SKM-1 (cell line): Measurements from ENCODE around the gene CD38.
"Not testable (repeated sequence)": the region's sequence is repeated elsewhere in the genome, so short reads cannot be mapped to it uniquely, and the experiment has no call there.

Experiments used
- DNase-seq: peaks from one replicate; lab custom pipeline; 2025; ENCODE audit not compliant: unreplicated experiment; lab: John Stamatoyannopoulos, UW

CD38 gene

DNA sequence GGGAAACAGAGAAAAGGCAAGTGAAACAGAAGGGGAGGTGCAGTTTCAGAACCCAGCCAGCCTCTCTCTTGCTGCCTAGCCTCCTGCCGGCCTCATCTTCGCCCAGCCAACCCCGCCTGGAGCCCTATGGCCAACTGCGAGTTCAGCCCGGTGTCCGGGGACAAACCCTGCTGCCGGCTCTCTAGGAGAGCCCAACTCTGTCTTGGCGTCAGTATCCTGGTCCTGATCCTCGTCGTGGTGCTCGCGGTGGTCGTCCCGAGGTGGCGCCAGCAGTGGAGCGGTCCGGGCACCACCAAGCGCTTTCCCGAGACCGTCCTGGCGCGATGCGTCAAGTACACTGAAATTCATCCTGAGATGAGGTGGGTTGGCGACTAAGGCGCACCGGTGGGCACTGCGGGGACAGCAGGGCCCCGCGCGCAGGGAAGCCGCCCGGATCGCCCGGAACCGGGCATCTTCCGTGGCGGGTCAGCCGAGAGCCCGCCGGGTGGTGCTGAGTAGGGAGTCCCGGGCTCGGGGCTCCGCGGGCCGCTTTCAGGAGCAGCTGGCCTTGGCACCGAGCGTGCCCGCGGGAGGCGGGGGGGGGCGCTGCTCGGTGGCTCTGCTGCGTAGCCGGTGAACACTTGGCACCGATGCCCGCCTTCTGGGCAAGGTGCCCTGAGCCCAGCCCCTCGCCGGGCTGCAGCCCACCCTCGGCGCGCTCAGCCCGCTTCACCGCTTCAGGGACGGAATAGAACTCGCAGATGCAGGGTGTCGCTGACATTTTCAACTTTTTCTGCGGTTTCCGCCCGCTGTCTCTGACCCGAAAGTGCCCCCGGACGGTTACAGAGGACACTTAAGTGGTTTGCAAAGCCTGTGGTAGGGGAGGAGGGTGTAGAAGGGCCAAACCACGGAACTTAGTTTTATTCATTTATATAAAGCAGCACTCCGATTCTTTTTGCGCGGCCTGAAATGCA is at the start of gene CD38:
CD38 (plus strand) TSS at position 40 of the 953 bp plus-strand sequence; CDS start at position 127, 87 bp downstream.
- peak; percentile 64 for DNase-seq

- peak; percentile 42 for DNase-seq
These were observed 48.1 kb upstream of the CD38 start for GRCh38 chr4:15729910-15730533.

DNA sequence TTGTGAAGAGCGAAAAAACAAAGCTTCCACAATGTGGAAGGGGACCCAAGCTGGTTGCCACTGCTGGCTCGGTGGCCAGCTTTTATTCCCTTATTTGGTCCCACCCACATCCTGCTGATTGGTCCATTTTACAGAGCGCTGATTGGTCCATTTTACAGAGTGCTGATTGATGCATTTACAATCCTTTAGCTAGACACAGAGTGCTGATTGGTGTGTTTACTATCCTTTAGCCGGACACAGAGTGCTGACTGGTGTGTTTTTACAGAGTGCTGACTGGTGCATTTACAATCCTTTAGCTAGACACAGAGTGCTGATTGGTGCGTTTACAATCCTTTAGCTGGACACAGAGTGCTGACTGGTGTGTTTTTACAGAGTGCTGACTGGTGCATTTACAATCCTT is 45.1 kb upstream of the CD38 start:
- DNase-seq = not testable (repeated sequence)

- no peak for DNase-seq
These were observed 42.6 kb upstream of the CD38 start for GRCh38 chr4:15735536-15735935.

DNA sequence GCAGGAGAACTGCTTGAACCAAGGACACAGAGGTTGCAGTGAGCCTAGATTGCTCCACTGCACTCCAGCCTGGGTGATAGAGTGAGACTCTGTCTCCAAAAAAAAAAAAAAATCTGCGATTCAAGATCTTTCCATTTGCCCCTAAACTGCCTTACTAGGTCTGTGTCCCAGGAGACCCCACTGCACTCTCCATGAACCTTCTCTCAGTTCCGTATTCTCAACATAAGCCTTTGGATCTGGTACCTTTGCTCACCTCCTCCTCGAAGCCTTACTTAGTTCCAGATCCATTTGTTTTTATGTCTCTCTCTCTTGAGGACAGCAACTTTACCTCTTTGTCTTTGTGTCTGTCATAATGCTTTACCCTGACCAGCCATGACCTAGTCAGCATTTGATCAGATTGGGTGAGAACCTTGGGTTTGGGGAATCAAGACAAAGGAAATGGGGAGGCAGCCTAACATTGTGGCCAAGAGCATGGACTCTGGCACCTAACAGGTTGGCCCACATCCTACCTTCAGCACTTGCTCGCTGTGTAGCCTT is 41.5 kb upstream of the CD38 start:
- no peak for DNase-seq

DNA sequence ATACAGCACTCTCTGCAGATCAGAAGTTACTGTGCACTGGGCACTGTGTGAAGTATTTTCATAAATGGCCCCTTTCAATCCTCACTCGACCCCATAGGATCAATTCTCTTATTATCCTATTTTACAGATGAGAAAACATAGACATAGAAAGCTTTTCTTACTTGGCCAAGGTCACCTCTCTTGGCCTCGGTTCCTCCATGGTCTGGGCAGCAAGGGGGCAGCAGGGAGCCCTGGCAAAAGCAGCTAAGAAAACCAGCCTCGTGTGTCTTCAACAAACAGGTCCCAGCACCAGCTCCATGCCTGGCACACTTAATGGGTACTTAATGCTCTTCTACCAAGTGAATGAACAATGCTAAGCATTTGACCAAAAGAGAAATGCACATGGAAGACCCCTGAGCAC is 40.9 kb upstream of the CD38 start:
- no peak for DNase-seq

GRCh38 chr4:15738877-15739276 is 39.3 kb upstream of the CD38 start:
- DNase-seq = no peak

DNA sequence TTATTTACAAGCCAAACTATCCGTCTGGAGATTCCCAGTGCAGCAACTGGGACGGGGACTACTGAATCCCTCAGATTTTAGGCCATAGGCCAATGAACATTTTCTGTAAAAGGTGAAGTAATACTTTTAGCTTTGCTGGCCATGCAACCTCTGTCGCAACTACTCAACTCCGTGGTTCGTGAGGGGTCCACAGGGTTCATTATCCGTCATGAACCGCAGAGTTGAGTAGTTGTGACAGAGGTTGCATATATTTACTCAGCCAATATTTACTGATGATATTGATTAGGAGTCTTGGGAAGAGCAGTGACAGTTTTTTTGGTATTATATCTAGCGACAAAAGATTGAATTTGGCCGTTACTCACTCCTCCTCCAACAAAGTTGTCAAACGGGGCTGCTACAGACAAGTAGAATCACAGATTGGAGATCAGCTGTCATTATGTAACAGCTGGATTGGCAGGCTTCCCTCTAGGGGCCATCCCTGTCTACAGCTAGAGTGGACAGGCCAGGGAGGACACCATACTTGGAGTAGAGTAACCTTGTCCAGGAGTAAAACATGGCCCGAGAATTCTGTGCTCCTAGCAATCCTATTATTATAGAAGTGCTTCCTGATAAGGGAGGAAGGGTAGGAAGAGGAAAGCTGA is 37.2 kb upstream of the CD38 start:
- no peak for DNase-seq

DNA sequence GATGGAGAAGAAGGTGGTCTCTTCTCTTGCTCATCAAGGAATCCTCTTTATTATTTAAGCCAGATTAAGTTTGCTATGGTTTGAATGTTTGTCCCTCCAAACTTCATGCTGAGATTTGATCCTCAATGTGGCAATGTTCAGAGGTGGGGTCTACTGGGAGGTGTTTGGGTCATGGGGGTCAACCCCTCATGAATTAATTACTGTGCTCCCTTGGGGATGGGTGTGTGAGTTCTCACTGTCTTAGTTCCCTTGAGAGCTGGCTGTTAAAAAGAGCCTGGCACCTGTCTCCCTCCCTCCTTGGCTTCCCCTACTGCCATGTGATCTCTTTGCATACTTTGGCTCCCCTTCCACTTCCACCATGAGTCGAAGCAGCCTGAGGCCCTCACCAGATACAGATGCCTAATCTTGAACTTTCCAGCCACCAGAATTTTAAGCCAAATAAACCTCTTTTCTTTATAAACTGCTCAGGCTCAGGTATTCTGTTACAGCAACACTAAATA is 36.0 kb upstream of the CD38 start:
- no peak for DNase-seq

GRCh38 chr4:15742637-15743036 is 35.5 kb upstream of the CD38 start:
- DNase-seq = no peak

DNA sequence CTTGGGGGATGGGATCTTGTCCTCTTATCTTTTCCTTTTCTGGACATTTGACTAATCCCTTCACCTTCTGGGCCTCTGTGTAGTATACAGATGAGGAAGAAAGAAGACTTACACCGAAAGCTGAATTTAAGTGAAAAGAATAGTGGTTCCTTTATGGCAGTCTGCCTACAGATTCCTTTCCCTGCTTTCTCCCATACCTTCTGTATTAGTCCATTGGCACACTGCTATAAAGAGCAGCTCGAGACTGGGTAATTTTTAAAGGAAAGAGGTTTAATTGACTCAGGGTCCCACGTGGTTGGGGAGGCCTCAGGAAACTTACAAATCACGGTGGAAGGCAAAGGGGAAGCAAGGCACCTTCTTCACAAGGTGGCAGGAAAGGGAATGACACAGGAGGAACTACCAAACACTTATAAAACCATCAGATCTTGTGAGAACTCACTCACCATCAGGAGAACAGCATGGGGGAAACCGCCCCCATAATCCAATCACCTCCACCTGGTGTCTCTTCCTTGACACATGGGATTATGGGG is 34.0 kb upstream of the CD38 start:
- DNase-seq = no peak

- no peak for DNase-seq
These were observed 32.0 kb upstream of the CD38 start for GRCh38 chr4:15746110-15746509.

GRCh38 chr4:15749001-15749400 is 29.1 kb upstream of the CD38 start:
- DNase-seq = no peak

DNA sequence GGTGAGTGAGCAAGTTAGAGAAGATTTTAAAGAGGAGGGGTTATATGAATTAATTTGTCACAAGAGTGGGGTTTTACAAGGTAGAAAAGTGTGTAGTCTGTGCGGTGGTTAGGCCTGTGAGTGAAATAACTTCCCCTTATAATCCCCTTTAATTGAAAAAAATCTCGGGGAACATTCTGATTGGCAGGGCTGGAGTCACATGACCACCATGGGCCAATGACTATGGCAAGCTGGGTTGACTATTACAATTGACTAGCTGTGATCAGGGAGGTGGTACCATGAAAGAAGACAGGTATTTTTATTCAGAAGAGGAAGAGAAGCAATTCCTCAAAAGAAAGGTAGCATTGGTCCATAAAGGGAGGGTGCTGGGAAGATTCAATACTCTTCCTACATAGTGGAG is 27.0 kb upstream of the CD38 start:
- DNase-seq = no peak

DNA sequence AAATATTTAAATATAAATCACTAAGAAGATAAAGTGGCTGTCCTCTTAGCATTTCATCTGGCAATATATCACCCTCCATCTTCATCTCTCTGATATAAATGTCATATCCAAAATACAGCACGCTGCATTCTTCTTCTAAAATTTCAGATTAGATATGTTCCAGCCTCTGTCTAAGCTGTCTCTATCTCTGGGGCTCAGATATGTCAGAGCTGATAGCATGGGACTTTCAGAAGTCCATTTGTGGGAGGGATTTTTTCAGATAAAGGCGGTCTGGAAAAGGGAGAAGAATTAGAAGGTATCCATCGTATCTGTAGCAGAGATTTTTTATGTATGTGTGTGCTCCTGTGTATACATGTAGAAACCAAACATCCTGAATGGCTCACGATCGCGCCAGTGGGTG is 25.0 kb upstream of the CD38 start:
- DNase-seq = no peak

DNA sequence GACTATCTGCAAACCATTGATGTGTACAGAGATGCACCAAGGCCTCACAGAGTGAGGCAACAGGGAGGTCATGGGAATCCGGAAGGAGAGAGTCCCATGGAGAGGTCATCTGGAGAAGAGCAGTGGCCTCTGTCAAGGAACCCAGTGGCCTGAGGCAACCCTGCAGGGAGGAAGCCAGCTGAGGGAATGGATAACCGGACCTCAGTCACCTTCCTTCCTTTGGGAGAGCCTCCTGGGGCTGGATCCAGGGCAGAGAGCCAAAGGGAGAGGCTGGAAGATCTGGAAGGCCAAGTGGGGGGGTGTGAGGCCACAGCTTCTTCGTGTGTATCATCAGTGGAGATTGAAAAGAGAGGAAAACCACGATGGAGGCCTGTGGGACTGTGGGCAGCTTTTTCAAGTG is 24.3 kb upstream of the CD38 start:
- no peak for DNase-seq

- peak; percentile 46 for DNase-seq
These were observed 23.8 kb upstream of the CD38 start for GRCh38 chr4:15754323-15754722.

GRCh38 chr4:15755321-15756155 is 22.6 kb upstream of the CD38 start:
- DNase-seq = no peak

GRCh38 chr4:15756361-15756861 is 21.7 kb upstream of the CD38 start:
- peak; percentile 91 for DNase-seq

GRCh38 chr4:15757054-15757453 is 21.1 kb upstream of the CD38 start:
- DNase-seq = no peak
